K562 (cell line): Measurements from ENCODE around the gene ARHGAP26. TPM values are rescaled to one million over a fixed set of nuclear protein-coding genes. Genes with fewer than 3 reads are reported as not detected.
A peak's percentile ranks its signal among the peaks of the same experiment; 100 is the strongest.

Source experiments
- ATAC-seq: fragments of 200-7000 bp; cut with Tn5 transposase; 3 replicates; pipeline ENCODE4 v1.9.1; 2020; ENCODE audit warnings: moderate library complexity
- BruUV-seq: library from RNA; stranded (reverse); fragments of 400-500 nt; replicated peaks from 2 replicates; lab custom pipeline; 2021; lab: Mats Ljungman, UMichigan
- CTCF ChIA-PET: fragments of 300-600 bp; formaldehyde crosslinking; extraction: SDS; loops from one replicate; lab custom pipeline; 2021; ENCODE audit warnings: low intra/inter-chr PET ratio; lab: Yijun Ruan, JAX
- POLR2A ChIA-PET: fragments of 300-600, 350-650 bp; sonication (Branson Sonifier 250); formaldehyde crosslinking; extraction: SDS; loops from one replicate; lab custom pipeline; 2021; ENCODE audit warnings: antibody characterized with exemption, inconsistent platforms; lab: Yijun Ruan, JAX
- DNase-seq, 4 experiments: peaks; one replicate each; pipeline versions ENCODE4 v3.0.0 to v3.0.0-alpha.2; 2011 to 2018; ENCODE audit warnings: low spot score in 3 of 4, mixed read lengths in 3 of 4; ENCODE audit errors: extremely low read depth in 1 of 4
- FAIRE-seq: peaks from 2 replicates; lab custom pipeline; 2011; peaks lifted over from hg19 to GRCh38; lab: Jason Lieb, UNC
- H2AFZ ChIP-seq: 2 replicates; pipeline ENCODE4 v1.6.0; 2011; ENCODE audit warnings: low read depth, low read length, control low read depth, inconsistent platforms
- H3K27ac ChIP-seq: fragments of 200-600 bp; 3 replicates; pipeline ENCODE4 v1.8.0; 2011; ENCODE audit warnings: low read depth, mild to moderate bottlenecking, control low read depth, inconsistent platforms, low read length, moderate library complexity, mixed read lengths; ENCODE audit errors: extremely low read depth
- H3K27me3 ChIP-seq, 2 experiments: fragments of 300-600 bp in 1 of 2; 2 replicates in 1 of 2; 3 replicates in 1 of 2; pipeline versions ENCODE4 v1.6.0 to v1.8.0; 2011; ENCODE audit warnings: inconsistent platforms in 2 of 2, low read length in 2 of 2, mild to moderate bottlenecking in 1 of 2, mixed read lengths in 1 of 2, moderate library complexity in 1 of 2; ENCODE audit not compliant: control insufficient read depth in 2 of 2, insufficient read depth in 2 of 2
- H3K36me3 ChIP-seq: fragments of 300-600 bp; 3 replicates; pipeline ENCODE4 v1.8.0; 2011; ENCODE audit warnings: mild to moderate bottlenecking, low read length, inconsistent platforms; ENCODE audit not compliant: control insufficient read depth, insufficient read depth
- H3K4me1 ChIP-seq, 2 experiments: fragments of 200-600 bp in 1 of 2; replicated peaks in 1 of 2; 2 replicates in 1 of 2; 3 replicates in 1 of 2; pipeline versions ENCODE4 v1.5.1 to v1.8.0; 2011; ENCODE audit warnings: inconsistent platforms in 2 of 2, low read length in 2 of 2, mild to moderate bottlenecking in 1 of 2, mixed read lengths in 1 of 2, moderate library complexity in 1 of 2; ENCODE audit not compliant: control insufficient read depth in 2 of 2, insufficient read depth in 2 of 2
- H3K4me2 ChIP-seq: 2 replicates; pipeline ENCODE4 v1.6.1; 2011; ENCODE audit warnings: low read length, control low read depth, inconsistent platforms, mixed read lengths; ENCODE audit not compliant: insufficient read depth
- H3K4me3 ChIP-seq: fragments of 200-600 bp; sonication (generic), shearing (Covaris generic); 2 replicates; pipeline ENCODE4 v1.5.1; 2016; ENCODE audit warnings: control low read depth, inconsistent platforms
- H3K79me2 ChIP-seq: fragments of 200-600 bp; 3 replicates; pipeline ENCODE4 v1.8.0; 2011; ENCODE audit warnings: low read length, inconsistent platforms; ENCODE audit not compliant: control insufficient read depth, insufficient read depth
- H3K9ac ChIP-seq, 2 experiments: 2 replicates each; pipeline versions ENCODE4 v1.6.0 to v1.6.1; 2011; ENCODE audit warnings: low read depth in 2 of 2, low read length in 2 of 2, control low read depth in 1 of 2, inconsistent platforms in 1 of 2, mild to moderate bottlenecking in 1 of 2, mixed read lengths in 1 of 2; ENCODE audit not compliant: insufficient read depth in 1 of 2
- H3K9me1 ChIP-seq: one replicate; pipeline ENCODE4 v1.6.0; 2011; ENCODE audit warnings: inconsistent platforms, mild to moderate bottlenecking, low read length, moderate library complexity; ENCODE audit not compliant: control insufficient read depth, insufficient read depth
- H3K9me3 ChIP-seq: replicated peaks from 2 replicates; pipeline ENCODE4 v1.5.1; 2011; ENCODE audit warnings: low read depth, low read length, inconsistent platforms; ENCODE audit not compliant: control insufficient read depth, insufficient read depth
- H4K20me1 ChIP-seq: replicated peaks from 2 replicates; pipeline ENCODE4 v1.6.1; 2011; ENCODE audit warnings: low read length, inconsistent platforms, mixed read lengths; ENCODE audit not compliant: control insufficient read depth, insufficient read depth
- ASH1L ChIP-seq: fragments of 450-650 bp; IDR thresholded peaks from 2 replicates; pipeline ENCODE4 v1.6.1; 2018; ENCODE audit warnings: borderline replicate concordance, mild to moderate bottlenecking, low read depth; ENCODE audit not compliant: partially characterized antibody
- DMBX1 ChIP-seq: fragments of 250-450 bp; sonication (Bioruptor Pico); IDR thresholded peaks from 2 replicates; pipeline ENCODE4 v1.8.0; 2022; ENCODE audit warnings: inconsistent platforms, mild to moderate bottlenecking, moderate library complexity, borderline replicate concordance
- RBM25 ChIP-seq: fragments of 200-400 bp; formaldehyde crosslinking; IDR thresholded peaks from 2 replicates; pipeline ENCODE4 v1.6.1; 2018; ENCODE audit warnings: low read length, low read depth, moderate library complexity; ENCODE audit not compliant: severe bottlenecking
- WGBS: fragments of 100-300 bp; shearing (Covaris generic); methylation state at CpG from one replicate; pipeline ENCODE4 v1.1.6; 2016; ENCODE audit warnings: low coverage, mixed read lengths; ENCODE audit not compliant: insufficient coverage; ENCODE audit errors: missing lambda C conversion rate; 5-methylcytosine and 5-hydroxymethylcytosine counted together
- in situ Hi-C: fragments of 300-500 bp; cut with MboI; formaldehyde crosslinking; loops from 4 replicates; pipeline ENCODE4 v1.15.0; 2018; ENCODE audit warnings: inconsistent platforms, mixed read lengths
- intact Hi-C: fragments of 100-400 bp; cut with micrococcal nuclease; formaldehyde crosslinking; loops from 2 replicates; pipeline ENCODE4 v1.14.2; 2022
- polyA plus RNA-seq, 8 experiments: library from polyadenylated mRNA; depleted of rRNA in 4 of 8; stranded (reverse) in 5 of 8; unstranded in 3 of 8; fragments of >200 nt; fragmentation: Nextera tagmentation in 2 of 8; fragmentation: Illumina TruSeq in 1 of 8; extraction: Ambion mirVana in 2 of 8; extraction: Trizol in 1 of 8; gene quantifications; 2 replicates each; pipeline versions ENCODE4 v1.2.1 to v1.2.3, GENCODE V29; 2011 to 2014; ENCODE audit warnings: inconsistent platforms in 1 of 8, missing spikeins in 1 of 8
- total RNA-seq, 7 experiments: library from RNA; depleted of rRNA in 6 of 7; stranded (reverse); fragments of >200 nt in 6 of 7; fragmentation: Illumina TruSeq in 2 of 7; extraction: Trizol in 2 of 7; gene quantifications; 2 replicates each; pipeline versions ENCODE4 v1.2.1 to v1.2.3, GENCODE V29; 2011 to 2021; ENCODE audit warnings: low replicate concordance in 1 of 7
- TF ChIP-seq, protein P1 (sequence below): fragments of 250-450 bp; sonication (Bioruptor Pico); IDR thresholded peaks from 2 replicates; pipeline ENCODE4 v1.8.0; 2021; ENCODE audit warnings: moderate library complexity, mild to moderate bottlenecking, inconsistent platforms
- TF ChIP-seq, protein P2 (sequence below), 2 experiments: fragments of 450-650 bp; IDR thresholded peaks; 2 replicates each; pipeline ENCODE4 v1.6.1; 2016

ARHGAP26 gene
- total and polyA plus RNA-seq, 9 of the 15 experiments (the other 6 are each of a cell fraction or from before 2014, with no cell fraction given): 0.13 to 1.1 (median 0.55) TPM

DNA sequence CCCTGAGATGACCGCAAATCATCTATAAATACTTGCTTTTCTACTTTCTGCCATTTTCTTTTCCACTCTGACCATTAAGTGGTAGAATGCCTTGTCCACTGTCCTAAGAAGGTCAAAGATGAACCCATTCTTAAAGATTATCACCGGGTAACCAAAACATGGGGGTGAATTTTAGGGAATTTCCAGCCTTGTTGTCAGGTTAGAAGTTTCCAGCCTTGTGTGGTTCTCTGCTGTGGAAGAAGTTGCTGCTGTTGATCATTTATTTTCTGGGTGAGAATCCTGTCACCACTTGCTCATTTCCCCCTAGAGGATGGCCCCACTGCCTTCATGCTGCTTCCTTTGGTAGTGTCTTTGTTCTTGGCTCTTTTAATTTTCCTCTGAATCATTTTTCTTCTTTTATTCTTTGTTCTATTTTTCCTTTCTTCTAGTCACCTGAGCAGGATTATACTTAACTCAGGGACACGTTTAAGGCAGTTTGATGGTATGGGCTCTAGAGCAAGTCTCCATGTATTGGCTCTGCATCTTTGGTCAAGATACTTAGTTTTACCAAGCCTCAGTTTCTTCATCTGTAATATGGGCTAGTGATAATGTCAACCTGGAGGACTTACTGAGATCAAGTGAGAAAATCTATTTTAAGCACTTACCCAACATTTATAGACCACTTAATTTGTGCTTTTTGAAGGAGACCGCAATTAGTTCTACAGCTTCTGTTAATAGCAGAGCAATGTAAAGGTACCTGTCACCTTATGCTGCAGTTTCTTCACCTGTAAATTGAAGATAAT lies 266.2 kb downstream of the ARHGAP26 start:
- no TSS peak for BruUV-seq
- DNase-seq: no peak
- in situ Hi-C loops (no loop called here), intact Hi-C loops (no loop called here)
- no peak overlapping the region for H3K4me3 ChIP-seq
- TF ChIP-seq RBM25 (peak; percentile 81), DMBX1 (no peak), ASH1L (no peak)
- no peak overlapping the region for H3K9ac ChIP-seq
- H3K27me3 ChIP-seq: peaks cover 4 to 6% of the 10 kb centered on the region in 2 experiments; a peak in 2 of 5 replicates
- no peak for FAIRE-seq
- H3K36me3 ChIP-seq: no peaks in the 10 kb centered on the region
- ChIA-PET POLR2A (interaction anchor here (1.0 kb wide), 1 partner anchor 10 kb away, joined by 3 read pairs; no protein-coding TSS in a partner anchor), CTCF (no interaction called here)
- no peak overlapping the region for H3K27ac ChIP-seq
- 18% methylated on average over 4 of the region's 4 CpGs for WGBS
- H3K9me3 ChIP-seq: no peaks in the 10 kb centered on the region
- no peaks in the 10 kb centered on the region for H3K4me1 ChIP-seq
- no peak overlapping the region for H3K4me2 ChIP-seq
- H2AFZ ChIP-seq: no peak overlapping the region
- no peaks in the 10 kb centered on the region for H3K9me1 ChIP-seq
- no peaks in the 10 kb centered on the region for H3K79me2 ChIP-seq
- no peak for ATAC-seq
- H4K20me1 ChIP-seq: no peaks in the 10 kb centered on the region

DNA sequence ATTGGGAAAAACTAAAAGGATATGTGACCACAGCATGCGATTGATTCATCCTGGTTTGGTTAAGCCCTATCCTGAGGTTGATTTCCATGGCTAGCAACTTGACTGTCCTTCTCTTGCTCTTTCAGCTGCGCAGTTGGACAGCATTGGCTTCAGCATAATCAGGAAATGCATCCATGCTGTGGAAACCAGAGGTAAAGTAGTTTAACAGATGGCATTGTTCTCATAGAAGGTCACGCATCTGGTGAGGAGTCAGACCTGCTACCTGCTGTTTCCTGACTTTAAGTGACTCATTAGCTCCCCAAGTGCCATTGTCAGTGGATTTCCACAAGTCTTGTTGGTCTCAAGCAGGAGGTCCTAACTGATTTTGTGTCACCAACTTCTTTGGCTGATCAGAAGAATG lies 266.9 kb downstream of the ARHGAP26 start:
- CTCF ChIA-PET: no interaction called here
- WGBS: 8% methylated on average over 3 of the region's 3 CpGs
- DNase-seq (no peak), ATAC-seq (no peak), FAIRE-seq (no peak)
- TF ChIP-seq, protein P1, sequence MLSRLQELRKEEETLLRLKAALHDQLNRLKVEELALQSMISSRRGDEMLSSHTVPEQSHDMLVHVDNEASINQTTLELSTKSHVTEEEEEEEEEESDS (CRISPR knock-in tag): no peak
- TF ChIP-seq, protein P2, sequence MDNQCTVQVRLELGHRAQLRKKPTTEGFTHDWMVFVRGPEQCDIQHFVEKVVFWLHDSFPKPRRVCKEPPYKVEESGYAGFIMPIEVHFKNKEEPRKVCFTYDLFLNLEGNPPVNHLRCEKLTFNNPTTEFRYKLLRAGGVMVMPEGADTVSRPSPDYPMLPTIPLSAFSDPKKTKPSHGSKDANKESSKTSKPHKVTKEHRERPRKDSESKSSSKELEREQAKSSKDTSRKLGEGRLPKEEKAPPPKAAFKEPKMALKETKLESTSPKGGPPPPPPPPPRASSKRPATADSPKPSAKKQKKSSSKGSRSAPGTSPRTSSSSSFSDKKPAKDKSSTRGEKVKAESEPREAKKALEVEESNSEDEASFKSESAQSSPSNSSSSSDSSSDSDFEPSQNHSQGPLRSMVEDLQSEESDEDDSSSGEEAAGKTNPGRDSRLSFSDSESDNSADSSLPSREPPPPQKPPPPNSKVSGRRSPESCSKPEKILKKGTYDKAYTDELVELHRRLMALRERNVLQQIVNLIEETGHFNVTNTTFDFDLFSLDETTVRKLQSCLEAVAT (IDR thresholded peaks at IDR 0.05): no peak
- Histone ChIP-seq H3K9me1 (no peaks in the 10 kb centered on the region), H3K4me1 (peaks cover 0 to 5% of the 10 kb centered on the region in 2 experiments; a peak in 1 of 5 replicates), H3K27ac (no peak overlapping the region), H3K4me2 (no peak overlapping the region), H3K9me3 (no peaks in the 10 kb centered on the region), H3K27me3 (peaks cover 3 to 4% of the 10 kb centered on the region in 2 experiments; a peak in 2 of 5 replicates), H3K36me3 (no peaks in the 10 kb centered on the region), H3K9ac (no peak overlapping the region), H4K20me1 (no peaks in the 10 kb centered on the region), H3K79me2 (no peaks in the 10 kb centered on the region), H3K4me3 (no peak overlapping the region), H2AFZ (no peak overlapping the region)
- POLR2A ChIA-PET: interaction anchor here (1.0 kb wide), 1 partner anchor 9 kb away, joined by 3 read pairs; no protein-coding TSS in a partner anchor
- intact Hi-C loops (no loop called here), in situ Hi-C loops (no loop called here)
- BruUV-seq: no TSS peak
